ENCODE measurements around the gene UAP1. TPM values are rescaled to one million over a fixed set of nuclear protein-coding genes. Genes with fewer than 3 reads are reported as not detected.

Gene UAP1
- total RNA-seq, 1 experiment from 2014 or later: 479 TPM

DNA sequence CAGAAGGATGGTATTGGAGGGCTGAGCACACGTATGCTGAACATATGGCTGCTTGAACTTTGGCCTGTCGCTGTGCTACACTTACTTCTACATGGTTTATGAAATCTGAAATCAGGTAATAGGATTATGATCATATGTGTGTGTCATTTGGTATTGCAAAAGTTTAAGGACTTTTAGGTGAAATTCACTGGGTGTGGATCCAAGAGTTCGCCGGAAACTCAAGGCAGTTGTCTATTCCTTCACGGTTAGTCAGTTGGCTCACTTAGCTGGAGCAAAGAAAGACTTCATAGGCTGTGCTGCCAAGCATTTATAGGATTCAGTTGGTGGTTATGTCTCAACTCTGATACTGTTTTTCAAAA lies 927 bp downstream of the UAP1 start:
- BruUV-seq (replicated peaks): TSS peak; percentile 40
- peak overlapping the region; percentile 91 for H3K27ac Mint-ChIP-seq (ENCODE audit: low read depth, unreplicated experiment)
- ChIA-PET CTCF (interaction anchor here (0.6 to 1.1 kb wide), 4 partner anchors 26 to 152 kb away, joined by 3 to 4 read pairs (median 3); no protein-coding TSS in a partner anchor), POLR2A (interaction anchor here (0.5 to 7.4 kb wide), 19 partner anchors 9 to 1513 kb away, joined by 3 to 245 read pairs (median 4); partner anchors contain the start of gene C1orf226)
- peak overlapping the region; percentile 82 for H3K4me3 Mint-ChIP-seq (ENCODE audit: unreplicated experiment)
- peaks cover 45% of the 10 kb centered on the region for H3K4me1 Mint-ChIP-seq (ENCODE audit: insufficient read depth, unreplicated experiment)
- intact Hi-C loops (cut with micrococcal nuclease): loop anchor here (1.0 to 5.0 kb wide), 3 partner anchors 23 to 64 kb away; no protein-coding TSS in a partner anchor
- no peaks in the 10 kb centered on the region for H3K27me3 Mint-ChIP-seq (ENCODE audit: insufficient read depth, unreplicated experiment)
- H3K36me3 Mint-ChIP-seq (ENCODE audit: insufficient read depth, unreplicated experiment): peaks cover 37% of the 10 kb centered on the region
- H3K9me3 Mint-ChIP-seq (ENCODE audit: unreplicated experiment): no peaks in the 10 kb centered on the region
- peak; percentile 86 for DNase-seq (ENCODE audit: unreplicated experiment)
- TF ChIP-seq, protein P1, sequence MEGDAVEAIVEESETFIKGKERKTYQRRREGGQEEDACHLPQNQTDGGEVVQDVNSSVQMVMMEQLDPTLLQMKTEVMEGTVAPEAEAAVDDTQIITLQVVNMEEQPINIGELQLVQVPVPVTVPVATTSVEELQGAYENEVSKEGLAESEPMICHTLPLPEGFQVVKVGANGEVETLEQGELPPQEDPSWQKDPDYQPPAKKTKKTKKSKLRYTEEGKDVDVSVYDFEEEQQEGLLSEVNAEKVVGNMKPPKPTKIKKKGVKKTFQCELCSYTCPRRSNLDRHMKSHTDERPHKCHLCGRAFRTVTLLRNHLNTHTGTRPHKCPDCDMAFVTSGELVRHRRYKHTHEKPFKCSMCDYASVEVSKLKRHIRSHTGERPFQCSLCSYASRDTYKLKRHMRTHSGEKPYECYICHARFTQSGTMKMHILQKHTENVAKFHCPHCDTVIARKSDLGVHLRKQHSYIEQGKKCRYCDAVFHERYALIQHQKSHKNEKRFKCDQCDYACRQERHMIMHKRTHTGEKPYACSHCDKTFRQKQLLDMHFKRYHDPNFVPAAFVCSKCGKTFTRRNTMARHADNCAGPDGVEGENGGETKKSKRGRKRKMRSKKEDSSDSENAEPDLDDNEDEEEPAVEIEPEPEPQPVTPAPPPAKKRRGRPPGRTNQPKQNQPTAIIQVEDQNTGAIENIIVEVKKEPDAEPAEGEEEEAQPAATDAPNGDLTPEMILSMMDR (IDR thresholded peaks at IDR 0.05; ENCODE audit: unreplicated experiment): no peak

DNA sequence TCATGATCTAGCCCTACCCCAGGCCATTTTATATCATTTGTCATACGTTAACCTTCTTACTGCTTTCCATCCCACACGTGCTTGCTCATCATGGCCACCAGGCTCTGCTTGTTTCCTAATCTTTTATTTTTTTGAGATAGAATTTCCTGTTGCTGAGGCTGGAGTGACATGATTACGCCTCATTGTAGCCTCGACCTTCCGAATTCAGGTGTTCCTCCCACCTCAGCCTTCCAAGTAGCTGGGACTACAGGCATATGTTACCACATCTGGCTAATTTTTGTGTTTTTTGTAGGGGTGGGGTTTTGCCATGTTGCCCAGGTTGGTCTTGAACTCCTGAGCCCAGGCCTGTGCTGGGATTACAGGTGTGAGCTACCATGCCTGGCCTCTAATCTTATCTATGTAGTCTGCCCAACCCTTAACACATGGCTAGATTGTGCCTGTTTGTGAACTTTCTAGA lies 3.3 kb downstream of the UAP1 start:
- Mint-ChIP-seq H3K4me3 (ENCODE audit: unreplicated experiment) (peak overlapping the region; percentile 82), H3K27me3 (ENCODE audit: insufficient read depth, unreplicated experiment) (no peaks in the 10 kb centered on the region), H3K36me3 (ENCODE audit: insufficient read depth, unreplicated experiment) (peaks cover 59% of the 10 kb centered on the region), H3K27ac (ENCODE audit: low read depth, unreplicated experiment) (peak overlapping the region; percentile 91), H3K9me3 (ENCODE audit: unreplicated experiment) (no peaks in the 10 kb centered on the region), H3K4me1 (ENCODE audit: insufficient read depth, unreplicated experiment) (peaks cover 62% of the 10 kb centered on the region)
- CTCF ChIA-PET: interaction anchor here (0.6 to 1.2 kb wide), 3 partner anchors 9 to 1339 kb away, joined by 3 to 4 read pairs (median 3); no protein-coding TSS in a partner anchor
- intact Hi-C loops (cut with micrococcal nuclease): loop anchor here (5.0 kb wide), 1 partner anchor 37 kb away; no protein-coding TSS in a partner anchor
- POLR2A ChIA-PET: interaction anchor here (0.8 to 5.2 kb wide), 6 partner anchors 10 to 184 kb away, joined by 3 to 29 read pairs (median 6); partner anchors contain the start of gene C1orf226
- no peak for DNase-seq (ENCODE audit: unreplicated experiment)
- no TSS peak for BruUV-seq (replicated peaks)
- TF ChIP-seq, protein P1 (IDR thresholded peaks at IDR 0.05; ENCODE audit: unreplicated experiment): no peak

DNA sequence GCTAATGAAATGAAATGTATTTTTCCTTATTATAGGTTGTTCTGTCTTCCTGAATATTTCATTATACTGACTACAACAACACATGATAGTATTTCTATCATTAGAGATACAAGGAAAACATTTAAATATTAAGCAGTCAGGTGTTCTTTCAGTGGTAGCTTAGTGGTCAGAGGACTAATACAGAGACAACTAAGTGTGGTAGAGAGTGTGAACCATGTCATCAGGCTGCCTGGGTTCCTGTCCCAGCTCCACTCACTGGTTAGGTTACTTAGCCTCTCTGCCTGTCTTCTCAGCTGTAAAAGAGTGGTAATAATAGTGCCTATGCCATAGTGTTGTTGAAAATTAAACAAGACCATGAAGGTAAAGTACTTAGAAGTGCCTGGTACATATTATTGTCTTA lies 3.9 kb downstream of the UAP1 start:
- intact Hi-C loops (cut with micrococcal nuclease): no loop called here
- Mint-ChIP-seq H3K36me3 (ENCODE audit: insufficient read depth, unreplicated experiment) (peaks cover 66% of the 10 kb centered on the region), H3K4me1 (ENCODE audit: insufficient read depth, unreplicated experiment) (peaks cover 62% of the 10 kb centered on the region), H3K27ac (ENCODE audit: low read depth, unreplicated experiment) (peak overlapping the region; percentile 91), H3K4me3 (ENCODE audit: unreplicated experiment) (peak overlapping the region; percentile 82), H3K9me3 (ENCODE audit: unreplicated experiment) (no peaks in the 10 kb centered on the region), H3K27me3 (ENCODE audit: insufficient read depth, unreplicated experiment) (no peaks in the 10 kb centered on the region)
- CTCF ChIA-PET: interaction anchor here (0.7 to 1.3 kb wide), 3 partner anchors 9 to 621 kb away, joined by 3 to 4 read pairs (median 3); no protein-coding TSS in a partner anchor
- TF ChIP-seq, protein P1 (IDR thresholded peaks at IDR 0.05; ENCODE audit: unreplicated experiment): no peak
- BruUV-seq (replicated peaks): no TSS peak
- POLR2A ChIA-PET: interaction anchor here (0.6 to 5.2 kb wide), 11 partner anchors 9 to 184 kb away, joined by 3 to 29 read pairs (median 4); partner anchors contain the start of gene C1orf226
- DNase-seq (ENCODE audit: unreplicated experiment): no peak

DNA sequence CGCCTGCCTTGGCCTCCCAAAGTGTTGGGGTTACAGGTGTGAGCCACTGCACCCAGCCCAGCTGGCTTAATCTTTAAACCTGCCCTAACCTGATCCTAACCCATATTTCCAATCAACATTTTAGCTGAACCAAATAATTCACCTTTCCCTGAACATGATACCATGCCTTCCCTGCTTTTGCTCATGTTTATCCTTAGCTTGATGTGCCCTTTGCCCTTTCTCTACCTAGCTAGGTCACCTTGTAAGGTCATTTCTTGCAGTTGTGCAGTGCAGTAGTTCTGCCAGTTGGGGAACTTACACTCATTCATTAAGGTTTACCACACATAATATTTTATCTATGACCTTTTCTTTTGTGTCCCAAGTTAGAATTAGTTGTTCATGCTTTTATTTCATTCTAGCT lies 5.3 kb downstream of the UAP1 start:
- ChIA-PET CTCF (interaction anchor here (0.5 to 2.2 kb wide), 13 partner anchors 8 to 775 kb away, joined by 3 to 11 read pairs (median 4); no protein-coding TSS in a partner anchor), POLR2A (interaction anchor here (0.8 to 5.2 kb wide), 6 partner anchors 18 to 755 kb away, joined by 3 to 29 read pairs (median 8); partner anchors contain the start of gene NUF2)
- H3K27me3 Mint-ChIP-seq (ENCODE audit: insufficient read depth, unreplicated experiment): no peaks in the 10 kb centered on the region
- H3K36me3 Mint-ChIP-seq (ENCODE audit: insufficient read depth, unreplicated experiment): peaks cover 70% of the 10 kb centered on the region
- H3K9me3 Mint-ChIP-seq (ENCODE audit: unreplicated experiment): no peaks in the 10 kb centered on the region
- TF ChIP-seq, protein P1 (IDR thresholded peaks at IDR 0.05; ENCODE audit: unreplicated experiment): no peak
- no peak for DNase-seq (ENCODE audit: unreplicated experiment)
- H3K4me1 Mint-ChIP-seq (ENCODE audit: insufficient read depth, unreplicated experiment): peaks cover 68% of the 10 kb centered on the region
- intact Hi-C loops (cut with micrococcal nuclease): no loop called here
- H3K27ac Mint-ChIP-seq (ENCODE audit: low read depth, unreplicated experiment): peak overlapping the region; percentile 25
- H3K4me3 Mint-ChIP-seq (ENCODE audit: unreplicated experiment): no peak overlapping the region
- no TSS peak for BruUV-seq (replicated peaks)
